Mesendoderm (in vitro differentiated cells): ENCODE measurements around the gene AMIGO1.

ENCODE experiments used
- DNase-seq: peaks from one replicate; pipeline ENCODE4 v3.0.0; 2013
- H2AK5ac ChIP-seq: 2 replicates; pipeline ENCODE4 v1.6.1; 2013; ENCODE audit warnings: low read length, inconsistent platforms
- H2BK120ac ChIP-seq: 2 replicates; pipeline ENCODE4 v1.6.1; 2013; ENCODE audit warnings: low read depth, mild to moderate bottlenecking, low read length, moderate library complexity, mixed read lengths
- H2BK15ac ChIP-seq: replicated peaks from 2 replicates; pipeline ENCODE4 v1.6.1; 2013; ENCODE audit warnings: low read depth, mild to moderate bottlenecking, moderate library complexity
- H2BK5ac ChIP-seq: 2 replicates; pipeline ENCODE4 v1.6.1; 2013; ENCODE audit warnings: low read length, inconsistent platforms
- H3K18ac ChIP-seq: 2 replicates; pipeline ENCODE4 v1.6.1; 2013; ENCODE audit warnings: mild to moderate bottlenecking, low read length, mixed read lengths
- H3K23ac ChIP-seq: one replicate; pipeline ENCODE4 v1.6.1; 2013; ENCODE audit warnings: low read length
- H3K27ac ChIP-seq: 2 replicates; pipeline ENCODE4 v1.5.1; 2013; ENCODE audit warnings: low read depth, mild to moderate bottlenecking, inconsistent platforms, low read length, moderate library complexity
- H3K27me3 ChIP-seq: 2 replicates; pipeline ENCODE4 v1.6.1; 2013; ENCODE audit warnings: low read length, control low read depth, mild to moderate bottlenecking, inconsistent platforms; ENCODE audit not compliant: insufficient read depth, poor library complexity
- H3K36me3 ChIP-seq: 2 replicates; pipeline ENCODE4 v1.6.1; 2013; ENCODE audit warnings: low read length, inconsistent platforms; ENCODE audit not compliant: control insufficient read depth, insufficient read depth
- H3K4ac ChIP-seq: one replicate; pipeline ENCODE4 v1.6.1; 2013; ENCODE audit warnings: low read depth, mild to moderate bottlenecking, low read length, moderate library complexity
- H3K4me1 ChIP-seq: 2 replicates; pipeline ENCODE4 v1.6.1; 2013; ENCODE audit warnings: low read depth, low read length, inconsistent platforms; ENCODE audit not compliant: control insufficient read depth
- H3K4me2 ChIP-seq: 2 replicates; pipeline ENCODE4 v1.6.1; 2013; ENCODE audit warnings: low read length
- H3K4me3 ChIP-seq: 2 replicates; pipeline ENCODE4 v1.5.1; 2013; ENCODE audit warnings: mild to moderate bottlenecking, low read length
- H3K56ac ChIP-seq: one replicate; pipeline ENCODE4 v1.6.1; 2013; ENCODE audit warnings: low read length
- H3K79me1 ChIP-seq: 2 replicates; pipeline ENCODE4 v1.6.1; 2013; ENCODE audit warnings: low read length, inconsistent platforms
- H3K79me2 ChIP-seq: 2 replicates; pipeline ENCODE4 v1.6.1; 2013; ENCODE audit warnings: mild to moderate bottlenecking, low read length; ENCODE audit not compliant: control insufficient read depth, insufficient read depth
- H3K9ac ChIP-seq: 2 replicates; pipeline ENCODE4 v1.6.1; 2013; ENCODE audit warnings: low read length, inconsistent platforms
- H4K5ac ChIP-seq: one replicate; pipeline ENCODE4 v1.6.1; 2013; ENCODE audit warnings: low read length
- H4K8ac ChIP-seq: one replicate; pipeline ENCODE4 v1.6.1; 2013; ENCODE audit warnings: low read depth, mild to moderate bottlenecking, control low read depth, low read length, moderate library complexity
- WGBS: extraction: QIAGEN DNeasy Blood & Tissue Kit; methylation state at CpG from one replicate; pipeline ENCODE4 v1.1.7; 2013; ENCODE audit warnings: low lambda C conversion rate, missing lambda C conversion rate; ENCODE audit not compliant: insufficient coverage; ENCODE audit errors: extremely low coverage; 5-methylcytosine and 5-hydroxymethylcytosine counted together

Gene AMIGO1

GRCh38 chr1:109487261-109487660, 22.3 kb downstream of the AMIGO1 start:
- no CpG with 5 or more reads among the region's 5 CpGs for WGBS
- no peak overlapping the region for H4K8ac ChIP-seq
- H3K18ac ChIP-seq: no peak overlapping the region
- H3K23ac ChIP-seq: no peak overlapping the region
- H3K27ac ChIP-seq: no peak overlapping the region
- no peaks in the 10 kb centered on the region for H3K79me2 ChIP-seq
- peaks cover 9% of the 10 kb centered on the region for H3K4me1 ChIP-seq
- H2BK5ac ChIP-seq: no peak overlapping the region
- H3K4me2 ChIP-seq: no peak overlapping the region
- no peak overlapping the region for H2BK15ac ChIP-seq
- H2AK5ac ChIP-seq: no peak overlapping the region
- no peak overlapping the region for H2BK120ac ChIP-seq
- H3K4me3 ChIP-seq: no peak overlapping the region
- no peak overlapping the region for H3K4ac ChIP-seq
- H4K5ac ChIP-seq: no peak overlapping the region
- no peak for DNase-seq
- no peaks in the 10 kb centered on the region for H3K36me3 ChIP-seq
- no peak overlapping the region for H3K9ac ChIP-seq
- no peak overlapping the region for H3K56ac ChIP-seq
- peaks cover 3% of the 10 kb centered on the region for H3K79me1 ChIP-seq
- no peaks in the 10 kb centered on the region for H3K27me3 ChIP-seq

GRCh38 chr1:109485001-109485400, 24.5 kb downstream of the AMIGO1 start:
- H3K27me3 ChIP-seq: no peaks in the 10 kb centered on the region
- H3K4me1 ChIP-seq: peaks cover 12% of the 10 kb centered on the region
- no peak overlapping the region for H4K5ac ChIP-seq
- H2BK5ac ChIP-seq: no peak overlapping the region
- peak overlapping the region; percentile 63 for H3K9ac ChIP-seq
- peak overlapping the region; percentile 87 for H3K4me2 ChIP-seq
- no peak overlapping the region for H3K4ac ChIP-seq
- H3K23ac ChIP-seq: no peak overlapping the region
- H3K79me1 ChIP-seq: peaks cover 3% of the 10 kb centered on the region
- no peaks in the 10 kb centered on the region for H3K79me2 ChIP-seq
- no peak overlapping the region for H2AK5ac ChIP-seq
- H4K8ac ChIP-seq: no peak overlapping the region
- H3K27ac ChIP-seq: no peak overlapping the region
- no peak overlapping the region for H3K18ac ChIP-seq
- no peak overlapping the region for H3K4me3 ChIP-seq
- peak; percentile 48 for DNase-seq
- no peaks in the 10 kb centered on the region for H3K36me3 ChIP-seq
- no peak overlapping the region for H2BK15ac ChIP-seq
- H3K56ac ChIP-seq: peak overlapping the region; percentile 93
- no peak overlapping the region for H2BK120ac ChIP-seq
- WGBS: no CpG with 5 or more reads among the region's 3 CpGs

GRCh38 chr1:109484519-109484975, 25.0 kb downstream of the AMIGO1 start:
- no peak overlapping the region for H3K18ac ChIP-seq
- no peak overlapping the region for H4K5ac ChIP-seq
- H3K27me3 ChIP-seq: no peaks in the 10 kb centered on the region
- no peak overlapping the region for H3K23ac ChIP-seq
- H3K9ac ChIP-seq: peak overlapping the region; percentile 63
- H3K4me1 ChIP-seq: peaks cover 12% of the 10 kb centered on the region
- H2BK120ac ChIP-seq: no peak overlapping the region
- peaks cover 3% of the 10 kb centered on the region for H3K79me1 ChIP-seq
- DNase-seq: peak; percentile 57
- peak overlapping the region; percentile 28 for H3K4me3 ChIP-seq
- H4K8ac ChIP-seq: no peak overlapping the region
- H3K4me2 ChIP-seq: peak overlapping the region; percentile 87
- no CpG with 5 or more reads among the region's 15 CpGs for whole genome bisulfite sequencing
- no peak overlapping the region for H2AK5ac ChIP-seq
- H3K79me2 ChIP-seq: no peaks in the 10 kb centered on the region
- H3K27ac ChIP-seq: no peak overlapping the region
- no peak overlapping the region for H3K4ac ChIP-seq
- peak overlapping the region; percentile 18 for H2BK5ac ChIP-seq
- no peaks in the 10 kb centered on the region for H3K36me3 ChIP-seq
- H2BK15ac ChIP-seq: no peak overlapping the region
- peak overlapping the region; percentile 93 for H3K56ac ChIP-seq

GRCh38 chr1:109483672-109484518, 25.6 kb downstream of the AMIGO1 start, which contains the start of gene ATXN7L2:
ATXN7L2 (plus strand) TSS chr1:109483905; CDS start chr1:109483954, 49 bp downstream.
- Histone ChIP-seq H3K18ac (peak within 1 kb of the TSS; percentile 68), H3K9ac (peak within 1 kb of the TSS; percentile 73), H2AK5ac (no peak within 1 kb of the TSS), H3K23ac (no peak within 1 kb of the TSS), H3K4me2 (peak within 1 kb of the TSS; percentile 100), H3K79me1 (peaks cover 3% of the 10 kb centered on the region), H4K5ac (peak within 1 kb of the TSS; percentile 65), H3K4ac (no peak within 1 kb of the TSS), H4K8ac (no peak within 1 kb of the TSS), H3K27me3 (no peaks in the 10 kb centered on the region), H3K4me3 (peak within 1 kb of the TSS; percentile 81), H3K27ac (no peak within 1 kb of the TSS), H3K4me1 (peaks cover 12% of the 10 kb centered on the region), H3K36me3 (no peaks in the 10 kb centered on the region), H3K56ac (peak within 1 kb of the TSS; percentile 93), H2BK120ac (no peak within 1 kb of the TSS), H2BK5ac (peak within 1 kb of the TSS; percentile 48), H3K79me2 (no peaks in the 10 kb centered on the region), H2BK15ac (no peak within 1 kb of the TSS)
- peak; percentile 95 for DNase-seq
- no CpG with 5 or more reads among the region's 73 CpGs for WGBS

DNA sequence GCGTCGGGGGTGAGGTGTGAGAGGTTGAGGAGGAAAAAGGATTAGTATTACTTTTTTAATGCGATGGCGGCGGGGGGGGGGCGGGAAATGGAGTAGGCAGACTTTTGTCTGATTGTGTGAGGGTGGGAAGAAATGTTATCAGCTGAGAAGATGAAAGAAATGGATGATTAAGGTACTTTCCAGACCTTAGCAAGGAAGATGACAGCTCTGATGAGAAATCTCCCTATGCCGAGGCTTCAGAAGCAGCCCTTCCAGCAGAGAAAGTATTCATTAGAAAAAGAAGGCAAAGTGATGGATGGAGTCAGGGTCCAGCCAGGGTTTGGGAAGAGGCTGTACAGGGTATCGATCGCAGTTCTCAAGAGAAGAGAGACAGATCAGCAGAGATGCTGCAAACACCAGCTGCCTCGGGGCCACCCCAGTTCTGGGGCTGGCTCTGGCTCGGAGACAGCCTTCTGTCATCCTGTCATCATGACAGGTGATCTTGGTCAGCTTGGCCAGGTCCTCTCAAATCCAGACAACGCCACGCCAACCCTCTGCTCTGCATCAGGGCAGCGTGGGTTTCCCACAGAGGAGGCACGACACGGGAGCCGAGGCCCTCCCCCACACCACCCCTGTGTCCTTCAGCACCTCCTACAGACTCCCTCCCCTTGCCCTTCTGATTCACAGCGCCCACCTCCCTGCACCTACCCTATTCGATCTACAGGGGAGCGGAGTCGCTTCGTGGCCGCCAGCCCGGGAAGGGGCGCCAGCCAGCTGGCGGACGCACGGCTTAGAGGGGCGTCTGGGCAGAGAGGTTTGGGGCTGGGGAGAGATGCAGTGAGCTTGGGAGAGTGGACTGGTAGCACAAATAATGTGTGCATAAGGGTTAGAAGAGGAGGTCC, 26.5 kb downstream of the AMIGO1 start:
- no peak for DNase-seq
- no CpG with 5 or more reads among the region's 29 CpGs for WGBS
- H3K27ac ChIP-seq: no peak overlapping the region

More for the DNA sequence above, 26.5 kb downstream of the AMIGO1 start:
- Histone ChIP-seq H2BK120ac (no peak overlapping the region), H3K36me3 (no peaks in the 10 kb centered on the region), H3K23ac (no peak overlapping the region), H4K8ac (no peak overlapping the region), H4K5ac (no peak overlapping the region), H3K56ac (peak overlapping the region; percentile 83), H3K18ac (no peak overlapping the region), H3K9ac (peak overlapping the region; percentile 68), H3K4ac (no peak overlapping the region), H2AK5ac (no peak overlapping the region), H3K4me3 (peak overlapping the region; percentile 81), H3K4me1 (peaks cover 12% of the 10 kb centered on the region), H3K79me1 (peaks cover 3% of the 10 kb centered on the region), H3K79me2 (no peaks in the 10 kb centered on the region), H2BK5ac (peak overlapping the region; percentile 48), H3K4me2 (peak overlapping the region; percentile 100), H2BK15ac (no peak overlapping the region), H3K27me3 (no peaks in the 10 kb centered on the region)
